Lower leg skin (tissue), 3 donors: Measurements from ENCODE around the gene NUDT16L1.

Experiments used
- POLR2A ChIP-seq, 2 donors: fragments of 450-650 bp; IDR thresholded peaks; one replicate each; pipeline ENCODE4 v1.6.1; 2016 to 2017; ENCODE audit warnings: antibody characterized with exemption in 2 of 2, mild to moderate bottlenecking in 1 of 2, moderate library complexity in 1 of 2
- TF ChIP-seq, protein P1 (sequence below), 3 donors: fragments of 450-650 bp; IDR thresholded peaks; one replicate each; pipeline ENCODE4 v1.5.1; 2016; ENCODE audit warnings: antibody characterized with exemption in 3 of 3, mild to moderate bottlenecking in 3 of 3, moderate library complexity in 2 of 3

DNA sequence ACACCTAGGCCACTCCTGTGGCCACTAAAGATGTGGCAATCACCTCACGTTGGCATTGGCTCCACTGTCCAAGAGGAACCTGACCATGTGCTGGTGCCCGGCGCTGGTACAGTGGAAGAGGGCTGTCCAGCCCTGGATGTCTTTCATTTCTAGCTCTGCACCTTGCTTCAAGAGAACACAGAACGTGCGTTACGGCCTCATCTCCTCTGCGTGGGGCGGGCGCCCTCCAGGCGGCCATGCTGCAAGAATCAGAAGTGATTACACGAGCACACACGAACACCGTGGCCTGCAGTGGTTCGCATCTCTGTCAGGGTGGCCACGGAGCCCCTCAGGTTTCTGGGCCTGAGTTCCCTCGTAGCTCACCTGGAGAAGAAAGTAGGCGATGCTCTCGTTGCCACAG lies 33.3 kb downstream of the NUDT16L1 start:
- TF ChIP-seq, protein P1, sequence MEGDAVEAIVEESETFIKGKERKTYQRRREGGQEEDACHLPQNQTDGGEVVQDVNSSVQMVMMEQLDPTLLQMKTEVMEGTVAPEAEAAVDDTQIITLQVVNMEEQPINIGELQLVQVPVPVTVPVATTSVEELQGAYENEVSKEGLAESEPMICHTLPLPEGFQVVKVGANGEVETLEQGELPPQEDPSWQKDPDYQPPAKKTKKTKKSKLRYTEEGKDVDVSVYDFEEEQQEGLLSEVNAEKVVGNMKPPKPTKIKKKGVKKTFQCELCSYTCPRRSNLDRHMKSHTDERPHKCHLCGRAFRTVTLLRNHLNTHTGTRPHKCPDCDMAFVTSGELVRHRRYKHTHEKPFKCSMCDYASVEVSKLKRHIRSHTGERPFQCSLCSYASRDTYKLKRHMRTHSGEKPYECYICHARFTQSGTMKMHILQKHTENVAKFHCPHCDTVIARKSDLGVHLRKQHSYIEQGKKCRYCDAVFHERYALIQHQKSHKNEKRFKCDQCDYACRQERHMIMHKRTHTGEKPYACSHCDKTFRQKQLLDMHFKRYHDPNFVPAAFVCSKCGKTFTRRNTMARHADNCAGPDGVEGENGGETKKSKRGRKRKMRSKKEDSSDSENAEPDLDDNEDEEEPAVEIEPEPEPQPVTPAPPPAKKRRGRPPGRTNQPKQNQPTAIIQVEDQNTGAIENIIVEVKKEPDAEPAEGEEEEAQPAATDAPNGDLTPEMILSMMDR (IDR thresholded peaks at IDR 0.05) = no peak
- no peak for TF ChIP-seq POLR2A (IDR thresholded peaks at IDR 0.05)
